GM12878 (cell line): ENCODE results near the gene PTPRN2. TPM values are rescaled to one million over a fixed set of nuclear protein-coding genes. Genes with fewer than 3 reads are reported as not detected.

Source experiments
- ATAC-seq: fragments of 200-7000 bp; cut with Tn5 transposase; 3 replicates; pipeline ENCODE4 v1.9.1; 2020; ENCODE audit warnings: mild to moderate bottlenecking, moderate library complexity
- BruUV-seq: library from RNA; stranded (reverse); fragments of 400-500 nt; replicated peaks from 2 replicates; lab custom pipeline; 2021; lab: Mats Ljungman, UMichigan
- CTCF ChIA-PET: fragments of 300-600 bp; sonication (Branson Sonifier 250); formaldehyde crosslinking; extraction: SDS; loops from one replicate; lab custom pipeline; 2021; ENCODE audit warnings: inconsistent platforms; lab: Yijun Ruan, JAX
- POLR2A ChIA-PET: fragments of 350-600 bp; formaldehyde crosslinking; extraction: SDS; loops from one replicate; lab custom pipeline; 2021; ENCODE audit warnings: inconsistent platforms; lab: Charles Lee
- RAD21 ChIA-PET: fragments of 300-600 bp; sonication (Branson Sonifier 250); formaldehyde crosslinking; loops from one replicate; lab custom pipeline; 2023; ENCODE audit warnings: antibody characterized with exemption; ENCODE audit not compliant: unreplicated experiment; lab: Charles Lee
- SMC1A ChIA-PET: fragments of 300-600 bp; sonication (Branson Sonifier 250); formaldehyde crosslinking; loops from one replicate; lab custom pipeline; 2023; ENCODE audit not compliant: unreplicated experiment, uncharacterized antibody; lab: Charles Lee
- DNase-seq: peaks from one replicate; pipeline ENCODE4 v3.0.0-alpha.2; 2011; ENCODE audit warnings: low read depth, low spot score
- FAIRE-seq: peaks from 3 replicates; lab custom pipeline; 2011; peaks lifted over from hg19 to GRCh38; lab: Jason Lieb, UNC
- H2AFZ ChIP-seq: 2 replicates; pipeline ENCODE4 v1.6.0; 2011; ENCODE audit warnings: low read depth, low read length, control low read depth; ENCODE audit not compliant: control insufficient read depth
- H3K27ac ChIP-seq: 2 replicates; pipeline ENCODE4 v1.5.1; 2011; ENCODE audit warnings: control low read depth; ENCODE audit not compliant: control insufficient read depth, insufficient read depth
- H3K27me3 ChIP-seq, 2 experiments: replicated peaks in 1 of 2; 2 replicates each; pipeline versions ENCODE4 v1.6.0 to v1.6.1; 2011; ENCODE audit warnings: low read length in 1 of 2; ENCODE audit not compliant: control insufficient read depth in 2 of 2, insufficient read depth in 2 of 2
- H3K36me3 ChIP-seq, 2 experiments: 2 replicates each; pipeline ENCODE4 v1.5.1; 2011; ENCODE audit warnings: low read length in 1 of 2; ENCODE audit not compliant: control insufficient read depth in 2 of 2, insufficient read depth in 2 of 2
- H3K4me1 ChIP-seq: 2 replicates; pipeline ENCODE4 v1.6.1; 2011; ENCODE audit warnings: mild to moderate bottlenecking, low read length, moderate library complexity, mixed read lengths; ENCODE audit not compliant: control insufficient read depth, insufficient read depth
- H3K4me2 ChIP-seq: 2 replicates; pipeline ENCODE4 v1.6.0; 2011; ENCODE audit warnings: control low read depth; ENCODE audit not compliant: control insufficient read depth, insufficient read depth
- H3K4me3 ChIP-seq: fragments of 200-600 bp; sonication (generic); 2 replicates; pipeline ENCODE4 v1.5.1; 2016
- H3K79me2 ChIP-seq: 2 replicates; pipeline ENCODE4 v1.6.0; 2011; ENCODE audit warnings: low read length; ENCODE audit not compliant: control insufficient read depth, insufficient read depth
- H3K9ac ChIP-seq: 2 replicates; pipeline ENCODE4 v1.8.0; 2011; ENCODE audit warnings: low read length, control low read depth, mixed read lengths; ENCODE audit not compliant: control insufficient read depth, insufficient read depth
- H3K9me3 ChIP-seq: replicated peaks from 3 replicates; pipeline ENCODE4 v1.5.1; 2011; ENCODE audit warnings: mild to moderate bottlenecking, low read length; ENCODE audit not compliant: control insufficient read depth, insufficient read depth
- H4K20me1 ChIP-seq: 2 replicates; pipeline ENCODE4 v1.6.0; 2011; ENCODE audit not compliant: control insufficient read depth, insufficient read depth
- EZH2 ChIP-seq: IDR thresholded peaks from 2 replicates; pipeline ENCODE4 v1.6.1; 2012; ENCODE audit warnings: low read depth, mild to moderate bottlenecking, control low read depth, inconsistent platforms, low read length, borderline replicate concordance; ENCODE audit not compliant: control insufficient read depth
- FOXM1 ChIP-seq: IDR thresholded peaks from 2 replicates; pipeline ENCODE4 v1.6.1; 2012; ENCODE audit warnings: low read depth, mild to moderate bottlenecking, inconsistent platforms, low read length, moderate library complexity
- JUNB ChIP-seq: IDR thresholded peaks from 2 replicates; pipeline ENCODE4 v1.6.1; 2016; ENCODE audit warnings: antibody characterized with exemption, mild to moderate bottlenecking
- KDM1A ChIP-seq: fragments of 200-600 bp; sonication (generic); IDR thresholded peaks from 2 replicates; pipeline ENCODE4 v1.6.1; 2016; ENCODE audit warnings: borderline replicate concordance
- MTA2 ChIP-seq: fragments of 450-650 bp; IDR thresholded peaks from 2 replicates; pipeline ENCODE4 v1.6.1; 2016; ENCODE audit warnings: low read depth, mild to moderate bottlenecking, moderate library complexity
- TCF12 ChIP-seq: IDR thresholded peaks from 2 replicates; pipeline ENCODE4 v1.6.1; 2011; ENCODE audit warnings: low read depth, mild to moderate bottlenecking, low read length
- WGBS: methylation state at CpG from one replicate; pipeline ENCODE4 v1.1.6; 2016; ENCODE audit warnings: low lambda C conversion rate; ENCODE audit not compliant: insufficient replicate concordance, insufficient coverage; ENCODE audit errors: missing lambda C conversion rate; 5-methylcytosine and 5-hydroxymethylcytosine counted together
- in situ Hi-C: fragments of 300-500 bp; cut with MboI; formaldehyde crosslinking; loops from 9 replicates; pipeline ENCODE4 v1.14.3; 2018; ENCODE audit warnings: mixed read lengths
- intact Hi-C: fragments of 100-400 bp; cut with micrococcal nuclease; formaldehyde crosslinking; loops from one replicate; pipeline ENCODE4 v1.14.2; 2022; ENCODE audit not compliant: unreplicated experiment
- polyA plus RNA-seq, 11 experiments: library from polyadenylated mRNA; depleted of rRNA in 4 of 11; unstranded in 6 of 11; stranded (reverse) in 5 of 11; fragments of >200 nt; fragmentation: Nextera tagmentation in 4 of 11; fragmentation: Illumina TruSeq in 1 of 11; extraction: Ambion mirVana in 4 of 11; extraction: Trizol in 1 of 11; gene quantifications; 1 replicate in 1 of 11; 2 replicates in 10 of 11; pipeline versions ENCODE4 v1.2.1 to v1.2.3, GENCODE V29; 2011 to 2016; ENCODE audit warnings: inconsistent platforms in 2 of 11, missing spikeins in 2 of 11, low read depth in 1 of 11
- total RNA-seq, 4 experiments: library from RNA; depleted of rRNA in 3 of 4; stranded (reverse); fragments of >200 nt in 3 of 4; fragmentation: Illumina TruSeq in 1 of 4; extraction: Trizol in 1 of 4; gene quantifications; 2 replicates each; pipeline versions ENCODE4 v1.2.1 to v1.2.3, GENCODE V29; 2013 to 2021
- TF ChIP-seq, protein P1 (sequence below): fragments of 450-650 bp; formaldehyde crosslinking; IDR thresholded peaks from 2 replicates; pipeline ENCODE4 v1.4.0; 2022; ENCODE audit warnings: mild to moderate bottlenecking, moderate library complexity
- TF ChIP-seq, protein P2 (sequence below): fragments of 450-650 bp; IDR thresholded peaks from 2 replicates; pipeline ENCODE4 v1.6.1; 2017; ENCODE audit warnings: mild to moderate bottlenecking, moderate library complexity

Gene PTPRN2
- total and polyA plus RNA-seq, 10 of the 15 experiments (the other 5 are each of a cell fraction or from before 2014, with no cell fraction given), result 5.4 TPM; not detected in 9

DNA sequence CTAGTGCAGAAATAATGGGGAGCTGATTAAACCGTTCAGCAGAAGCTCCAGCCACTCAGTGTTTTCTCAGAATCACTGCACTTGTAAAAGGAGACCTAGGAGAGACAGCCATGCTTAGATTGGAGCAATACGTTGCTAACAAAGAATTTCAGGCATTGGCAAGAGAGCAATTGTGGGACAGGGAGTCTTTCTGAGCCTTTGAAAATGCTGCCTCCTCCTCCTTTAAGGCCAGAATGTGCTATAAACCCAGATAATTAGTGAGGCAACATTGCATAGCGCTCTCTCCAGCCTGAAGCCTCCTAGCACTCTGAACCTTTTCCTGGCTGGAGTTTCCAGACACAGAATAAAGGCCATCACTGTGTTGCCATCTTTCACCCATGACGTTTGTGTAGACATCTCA, 18.5 kb upstream of the PTPRN2 start (continued):
- TF ChIP-seq, protein P1, sequence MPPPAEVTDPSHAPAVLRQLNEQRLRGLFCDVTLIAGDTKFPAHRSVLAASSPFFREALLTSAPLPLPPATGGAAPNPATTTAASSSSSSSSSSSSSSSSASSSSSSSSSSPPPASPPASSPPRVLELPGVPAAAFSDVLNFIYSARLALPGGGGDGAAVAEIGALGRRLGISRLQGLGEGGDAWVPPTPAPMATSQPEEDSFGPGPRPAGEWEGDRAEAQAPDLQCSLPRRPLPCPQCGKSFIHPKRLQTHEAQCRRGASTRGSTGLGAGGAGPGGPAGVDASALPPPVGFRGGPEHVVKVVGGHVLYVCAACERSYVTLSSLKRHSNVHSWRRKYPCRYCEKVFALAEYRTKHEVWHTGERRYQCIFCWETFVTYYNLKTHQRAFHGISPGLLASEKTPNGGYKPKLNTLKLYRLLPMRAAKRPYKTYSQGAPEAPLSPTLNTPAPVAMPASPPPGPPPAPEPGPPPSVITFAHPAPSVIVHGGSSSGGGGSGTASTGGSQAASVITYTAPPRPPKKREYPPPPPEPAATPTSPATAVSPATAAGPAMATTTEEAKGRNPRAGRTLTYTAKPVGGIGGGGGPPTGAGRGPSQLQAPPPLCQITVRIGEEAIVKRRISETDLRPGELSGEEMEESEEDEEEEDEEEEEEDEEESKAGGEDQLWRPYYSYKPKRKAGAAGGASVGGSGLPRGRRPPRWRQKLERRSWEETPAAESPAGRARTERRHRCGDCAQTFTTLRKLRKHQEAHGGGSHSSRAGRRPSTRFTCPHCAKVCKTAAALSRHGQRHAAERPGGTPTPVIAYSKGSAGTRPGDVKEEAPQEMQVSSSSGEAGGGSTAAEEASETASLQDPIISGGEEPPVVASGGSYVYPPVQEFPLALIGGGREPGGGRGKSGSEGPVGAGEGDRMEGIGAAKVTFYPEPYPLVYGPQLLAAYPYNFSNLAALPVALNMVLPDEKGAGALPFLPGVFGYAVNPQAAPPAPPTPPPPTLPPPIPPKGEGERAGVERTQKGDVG (CRISPR knock-in tag), result no peak
- TF ChIP-seq JUNB (no peak), TCF12 (no peak), KDM1A (no peak), EZH2 (no peak), MTA2 (no peak), FOXM1 (no peak)

DNA sequence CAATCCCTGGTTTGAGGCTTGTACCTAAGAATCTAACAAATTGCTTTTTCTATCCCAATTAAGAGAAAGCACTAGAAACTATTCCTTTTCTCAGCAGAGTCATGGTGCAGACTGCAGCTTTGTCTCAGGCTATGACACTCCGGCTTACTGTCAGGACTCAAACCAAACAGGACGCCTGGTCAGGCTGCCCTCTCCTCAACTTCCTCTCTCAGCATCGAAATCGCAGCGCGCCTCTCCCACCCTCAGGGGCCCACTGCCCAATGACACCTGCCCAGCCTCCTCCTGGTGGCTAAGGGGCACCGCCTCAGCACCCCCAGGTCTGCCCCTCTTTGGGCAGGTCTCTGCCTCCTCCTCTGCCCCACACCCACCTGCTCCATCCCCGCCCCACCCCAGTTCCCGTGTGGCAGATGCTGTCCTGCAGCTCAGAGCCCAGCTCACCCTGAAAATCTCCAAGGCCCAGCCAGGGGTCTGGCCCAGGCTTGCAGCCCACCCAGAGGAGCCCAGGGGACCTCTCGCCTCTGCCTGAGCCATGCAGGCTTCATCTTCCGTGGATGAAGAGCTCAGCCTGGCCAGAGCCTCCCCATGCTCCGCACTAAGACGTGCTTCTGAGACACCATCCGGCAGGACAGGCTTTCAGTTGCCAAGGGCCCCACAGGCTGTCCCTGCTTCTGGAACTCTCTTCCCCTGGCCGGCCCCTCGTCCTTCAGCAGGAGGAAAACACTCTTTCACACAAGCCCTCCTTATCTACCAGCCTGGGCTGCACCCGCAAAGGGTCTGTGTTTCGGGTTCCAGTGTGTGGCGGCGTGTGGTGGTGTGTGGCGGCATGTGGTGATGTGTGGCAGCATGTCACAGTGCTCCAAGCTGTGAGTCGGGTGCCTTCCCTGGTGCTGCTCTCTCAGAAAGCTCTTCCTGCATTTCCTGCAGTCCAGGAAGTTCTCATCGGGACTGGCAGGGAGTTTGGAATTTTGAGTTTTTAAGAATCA, 16.4 kb upstream of the PTPRN2 start:
- peak; percentile 24 for ATAC-seq

More for the DNA sequence above, 16.4 kb upstream of the PTPRN2 start:
- in situ Hi-C loops (no loop called here), intact Hi-C loops (no loop called here)
- FAIRE-seq (no peak), DNase-seq (no peak)
- TF ChIP-seq, protein P2, sequence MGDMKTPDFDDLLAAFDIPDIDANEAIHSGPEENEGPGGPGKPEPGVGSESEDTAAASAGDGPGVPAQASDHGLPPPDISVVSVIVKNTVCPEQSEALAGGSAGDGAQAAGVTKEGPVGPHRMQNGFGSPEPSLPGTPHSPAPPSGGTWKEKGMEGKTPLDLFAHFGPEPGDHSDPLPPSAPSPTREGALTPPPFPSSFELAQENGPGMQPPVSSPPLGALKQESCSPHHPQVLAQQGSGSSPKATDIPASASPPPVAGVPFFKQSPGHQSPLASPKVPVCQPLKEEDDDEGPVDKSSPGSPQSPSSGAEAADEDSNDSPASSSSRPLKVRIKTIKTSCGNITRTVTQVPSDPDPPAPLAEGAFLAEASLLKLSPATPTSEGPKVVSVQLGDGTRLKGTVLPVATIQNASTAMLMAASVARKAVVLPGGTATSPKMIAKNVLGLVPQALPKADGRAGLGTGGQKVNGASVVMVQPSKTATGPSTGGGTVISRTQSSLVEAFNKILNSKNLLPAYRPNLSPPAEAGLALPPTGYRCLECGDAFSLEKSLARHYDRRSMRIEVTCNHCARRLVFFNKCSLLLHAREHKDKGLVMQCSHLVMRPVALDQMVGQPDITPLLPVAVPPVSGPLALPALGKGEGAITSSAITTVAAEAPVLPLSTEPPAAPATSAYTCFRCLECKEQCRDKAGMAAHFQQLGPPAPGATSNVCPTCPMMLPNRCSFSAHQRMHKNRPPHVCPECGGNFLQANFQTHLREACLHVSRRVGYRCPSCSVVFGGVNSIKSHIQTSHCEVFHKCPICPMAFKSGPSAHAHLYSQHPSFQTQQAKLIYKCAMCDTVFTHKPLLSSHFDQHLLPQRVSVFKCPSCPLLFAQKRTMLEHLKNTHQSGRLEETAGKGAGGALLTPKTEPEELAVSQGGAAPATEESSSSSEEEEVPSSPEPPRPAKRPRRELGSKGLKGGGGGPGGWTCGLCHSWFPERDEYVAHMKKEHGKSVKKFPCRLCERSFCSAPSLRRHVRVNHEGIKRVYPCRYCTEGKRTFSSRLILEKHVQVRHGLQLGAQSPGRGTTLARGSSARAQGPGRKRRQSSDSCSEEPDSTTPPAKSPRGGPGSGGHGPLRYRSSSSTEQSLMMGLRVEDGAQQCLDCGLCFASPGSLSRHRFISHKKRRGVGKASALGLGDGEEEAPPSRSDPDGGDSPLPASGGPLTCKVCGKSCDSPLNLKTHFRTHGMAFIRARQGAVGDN, result no peak
- RAD21 ChIA-PET, result no interaction called here
- Histone ChIP-seq H2AFZ (no peak overlapping the region), H3K4me1 (peaks cover 24% of the 10 kb centered on the region), H4K20me1 (no peaks in the 10 kb centered on the region), H3K36me3 (peaks cover 0 to 4% of the 10 kb centered on the region in 2 experiments; a peak in 3 of 4 replicates), H3K9me3 (no peaks in the 10 kb centered on the region), H3K4me3 (no peak overlapping the region), H3K79me2 (no peaks in the 10 kb centered on the region), H3K27me3 (no peaks in the 10 kb centered on the region), H3K27ac (peak overlapping the region; percentile 18; the same call in 1 of the 2 replicates), H3K4me2 (no peak overlapping the region), H3K9ac (no peak overlapping the region)
- POLR2A ChIA-PET, result no interaction called here
- BruUV-seq, result no TSS peak
- CTCF ChIA-PET, result no interaction called here
- WGBS, result 85% methylated on average over 23 of the region's 23 CpGs
- SMC1A ChIA-PET, result no interaction called here
